HG03342 (cell line): ENCODE results near the gene CTSD.

Source experiments
- ATAC-seq: cut with Tn5 transposase; IDR thresholded peaks from one replicate; pipeline ENCODE4 v1.9.1; 2021; ENCODE audit warnings: mild to moderate bottlenecking, moderate library complexity; ENCODE audit not compliant: unreplicated experiment

CTSD gene

DNA sequence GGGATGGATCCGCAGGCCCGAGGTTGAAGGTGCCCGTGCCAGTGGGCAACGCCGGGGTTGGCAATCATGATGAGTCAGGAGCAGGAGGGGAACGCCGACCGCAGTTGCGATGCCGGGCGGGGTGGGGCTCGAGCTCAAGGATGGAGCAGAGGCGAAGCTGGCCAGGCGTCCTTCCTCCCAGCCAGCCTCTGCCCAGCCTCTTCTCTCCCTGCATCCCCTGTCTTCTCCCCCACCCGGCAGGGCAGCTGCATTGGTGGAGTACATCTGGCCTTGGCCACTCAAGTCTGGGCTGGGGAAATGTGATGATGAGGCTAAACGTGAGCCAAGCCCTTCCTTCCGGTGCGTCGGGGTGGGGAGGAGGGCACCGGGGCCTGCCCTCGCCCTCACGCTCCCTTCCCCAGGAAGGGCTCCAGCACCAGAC lies 17.2 kb downstream of the CTSD start:
- ATAC-seq, result no peak

GRCh38 chr11:1745701-1746320 lies 17.9 kb downstream of the CTSD start:
- no peak for ATAC-seq

- no peak for ATAC-seq
Measured at GRCh38 chr11:1744891-1745700, 18.6 kb downstream of the CTSD start.

DNA sequence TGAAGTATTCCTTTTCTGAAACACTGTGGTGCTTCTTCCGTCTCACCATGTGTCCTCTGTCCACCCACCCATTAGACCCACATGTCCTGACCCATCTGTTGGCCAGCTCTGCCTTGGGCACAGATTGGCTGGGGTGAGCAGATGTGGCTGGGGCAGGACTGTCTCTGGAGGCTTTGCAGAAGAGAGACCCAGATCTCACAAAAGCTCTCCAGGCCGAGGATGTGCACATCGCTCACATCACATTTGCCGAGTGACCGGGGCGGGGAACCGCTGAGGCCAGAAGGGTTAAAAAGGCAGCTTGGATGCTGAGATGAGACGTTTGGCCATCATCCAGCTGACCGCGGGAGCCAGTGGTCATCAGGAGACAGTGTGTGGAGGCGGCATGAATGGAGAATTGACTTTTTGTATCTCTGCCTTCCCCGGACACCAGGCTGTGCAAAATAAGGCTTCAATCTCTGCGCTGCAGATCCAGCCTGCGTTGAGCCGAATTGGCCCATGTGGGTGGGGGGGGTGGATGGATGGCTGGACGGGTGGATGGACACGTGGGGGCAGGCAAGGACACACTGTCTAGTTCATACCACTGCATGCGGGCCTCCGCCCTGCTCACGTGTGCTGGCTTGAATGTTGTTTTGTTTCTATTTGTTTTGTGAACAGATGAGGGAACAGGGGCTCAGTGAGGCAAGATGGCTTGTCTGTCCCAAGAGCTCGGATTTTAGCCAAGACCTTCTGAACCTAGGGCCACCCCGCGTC lies 19.4 kb downstream of the CTSD start:
- no peak for ATAC-seq

DNA sequence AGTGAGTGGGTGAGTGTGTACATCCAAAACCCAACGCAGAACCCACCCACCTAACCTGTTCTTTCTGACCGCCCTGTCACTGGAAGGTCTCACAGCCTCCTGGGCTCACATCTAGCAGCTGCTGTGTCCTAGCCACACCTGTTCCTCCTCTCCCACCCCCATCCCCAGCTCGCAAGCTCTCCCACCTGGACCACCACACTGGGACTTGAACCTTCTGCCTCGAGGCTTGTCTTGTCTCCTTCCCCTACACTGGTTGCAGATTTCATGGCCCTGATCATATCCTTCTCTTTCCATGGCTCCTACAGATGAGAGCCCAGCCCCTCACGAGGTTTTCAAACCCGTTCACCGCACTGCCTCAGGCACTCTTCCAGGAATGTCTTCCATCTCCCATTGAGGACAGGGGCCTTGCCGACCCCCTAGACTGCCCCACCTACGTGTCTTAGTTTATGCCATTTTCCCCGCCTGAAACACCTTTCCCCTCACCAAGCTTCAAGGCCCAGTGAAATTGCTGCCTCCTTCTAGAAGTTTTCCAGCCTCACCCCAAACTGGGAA lies 20.1 kb downstream of the CTSD start:
- ATAC-seq, result no peak

GRCh38 chr11:1742869-1743584 lies 20.7 kb downstream of the CTSD start:
- no peak for ATAC-seq

- ATAC-seq, result no peak
Measured at GRCh38 chr11:1742371-1742770, 21.4 kb downstream of the CTSD start.

DNA sequence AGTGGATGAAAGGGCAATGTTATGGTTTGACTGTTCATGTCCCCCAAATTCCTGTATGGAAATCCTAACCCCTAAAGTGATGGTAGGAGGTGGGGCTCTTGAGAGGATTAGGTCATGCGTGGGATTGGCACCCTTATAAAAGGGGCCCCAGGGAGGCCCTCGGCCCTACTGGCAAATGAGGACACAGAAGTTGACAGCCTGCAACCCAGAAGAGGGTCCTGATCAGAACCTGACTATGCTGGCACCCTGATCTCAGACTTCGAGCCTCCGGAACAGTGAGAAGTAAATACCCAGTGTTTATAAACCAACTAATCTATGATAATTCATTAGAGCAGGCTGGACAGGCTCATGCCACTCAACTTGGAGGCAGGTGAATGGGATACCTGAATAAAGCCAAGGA lies 22.0 kb downstream of the CTSD start:
- no peak for ATAC-seq

DNA sequence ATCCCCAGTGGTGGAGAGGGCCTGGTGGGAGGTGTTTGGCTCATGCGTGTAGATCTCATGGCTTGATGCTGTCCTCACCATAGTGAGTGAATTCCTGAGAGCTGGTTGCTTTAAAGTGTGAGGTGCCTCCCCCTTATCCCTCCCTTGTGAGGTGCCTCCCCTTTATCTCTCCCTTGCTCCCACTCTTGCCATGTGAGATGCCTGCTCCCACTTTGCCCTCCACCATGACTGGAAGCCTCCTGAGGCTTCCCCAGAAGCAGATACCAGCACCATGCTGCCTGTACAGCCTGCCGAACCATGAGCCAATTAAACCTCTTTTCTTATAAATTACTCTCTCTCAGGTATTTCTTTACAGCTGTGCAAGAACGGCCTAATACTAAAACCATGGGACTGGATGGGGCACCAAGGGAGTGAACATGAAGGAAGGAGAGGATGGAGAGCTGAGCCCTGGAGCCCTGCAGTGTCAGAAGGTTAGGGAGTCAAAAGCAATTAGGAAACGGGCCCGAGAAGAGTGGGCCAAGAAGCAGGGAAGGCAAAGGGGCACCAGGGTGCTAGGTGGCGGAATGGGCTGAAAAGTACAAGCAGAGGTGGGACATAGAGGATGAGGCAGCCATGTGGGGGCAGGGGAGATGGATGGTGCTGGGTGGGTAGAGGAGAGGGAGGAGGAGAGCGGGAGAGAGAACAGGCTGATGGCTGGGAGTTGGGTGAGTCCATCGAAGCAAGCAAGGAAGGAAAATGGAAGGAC lies 22.8 kb downstream of the CTSD start:
- no peak for ATAC-seq

DNA sequence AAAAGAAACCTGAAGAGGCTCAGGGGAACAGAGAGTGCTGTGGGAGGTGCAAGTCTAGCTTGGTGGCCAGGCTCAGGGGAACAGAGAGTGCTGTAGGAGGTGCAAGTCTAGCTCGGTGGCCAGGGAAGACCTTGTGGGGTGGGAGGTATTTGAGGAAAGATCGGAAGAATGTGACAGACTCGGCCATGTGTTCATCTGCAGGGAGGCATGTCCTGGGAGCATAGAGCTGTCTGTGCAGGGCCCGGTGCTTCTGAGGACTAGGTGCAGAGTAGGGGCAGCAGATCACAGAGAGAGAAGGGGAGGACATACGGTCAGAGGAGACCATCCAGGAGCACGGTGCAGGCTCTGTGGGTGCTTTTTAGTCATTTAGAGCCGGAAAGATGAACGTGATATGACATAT lies 24.2 kb downstream of the CTSD start:
- no peak for ATAC-seq

GRCh38 chr11:1738380-1738779 lies 25.3 kb downstream of the CTSD start:
- no peak for ATAC-seq

GRCh38 chr11:1737080-1737757 lies 26.5 kb downstream of the CTSD start:
- no peak for ATAC-seq

GRCh38 chr11:1736447-1736992 lies 27.2 kb downstream of the CTSD start:
- no peak for ATAC-seq

DNA sequence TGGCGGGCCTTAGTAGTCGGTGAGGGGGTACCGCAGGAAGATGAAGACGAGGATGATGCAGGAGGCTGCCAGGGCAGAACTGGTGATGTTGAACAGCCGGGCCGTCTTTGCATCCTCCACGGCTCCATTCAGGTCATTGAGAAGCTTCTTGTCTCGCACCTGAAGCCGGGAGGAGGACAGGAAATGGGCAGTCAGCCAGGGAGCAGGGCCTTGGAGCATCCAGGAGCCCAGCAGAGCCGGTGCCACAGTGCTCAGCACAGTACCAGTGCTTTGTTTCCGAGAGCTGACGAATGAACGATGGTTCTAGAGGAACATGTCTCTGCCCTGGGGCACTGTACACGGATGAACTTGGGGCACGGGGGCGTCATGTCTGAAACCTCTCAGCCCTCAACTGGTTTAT lies 28.5 kb downstream of the CTSD start:
- no peak for ATAC-seq

DNA sequence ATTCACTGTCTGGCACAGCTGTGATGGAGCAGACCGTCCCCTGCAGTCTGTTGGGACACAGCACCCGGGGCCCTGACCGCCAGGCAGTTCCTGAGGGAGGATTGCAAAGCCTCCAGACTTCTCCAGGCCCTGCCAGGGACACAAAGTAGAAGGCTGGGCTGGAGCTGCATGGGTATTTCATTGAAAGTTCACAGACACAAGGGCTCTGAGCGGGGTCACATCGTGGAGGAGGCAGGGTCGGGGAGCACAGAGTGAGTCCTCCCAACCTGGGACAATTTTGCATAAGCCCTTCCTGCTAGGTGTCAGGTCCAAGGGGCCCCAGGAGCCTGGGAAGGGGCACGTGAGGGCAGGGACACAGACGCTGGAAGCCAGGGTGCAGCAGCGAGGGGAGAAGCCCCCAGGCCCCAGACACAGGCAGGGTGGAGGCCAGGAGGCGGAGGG lies 29.1 kb downstream of the CTSD start:
- ATAC-seq, result no peak

DNA sequence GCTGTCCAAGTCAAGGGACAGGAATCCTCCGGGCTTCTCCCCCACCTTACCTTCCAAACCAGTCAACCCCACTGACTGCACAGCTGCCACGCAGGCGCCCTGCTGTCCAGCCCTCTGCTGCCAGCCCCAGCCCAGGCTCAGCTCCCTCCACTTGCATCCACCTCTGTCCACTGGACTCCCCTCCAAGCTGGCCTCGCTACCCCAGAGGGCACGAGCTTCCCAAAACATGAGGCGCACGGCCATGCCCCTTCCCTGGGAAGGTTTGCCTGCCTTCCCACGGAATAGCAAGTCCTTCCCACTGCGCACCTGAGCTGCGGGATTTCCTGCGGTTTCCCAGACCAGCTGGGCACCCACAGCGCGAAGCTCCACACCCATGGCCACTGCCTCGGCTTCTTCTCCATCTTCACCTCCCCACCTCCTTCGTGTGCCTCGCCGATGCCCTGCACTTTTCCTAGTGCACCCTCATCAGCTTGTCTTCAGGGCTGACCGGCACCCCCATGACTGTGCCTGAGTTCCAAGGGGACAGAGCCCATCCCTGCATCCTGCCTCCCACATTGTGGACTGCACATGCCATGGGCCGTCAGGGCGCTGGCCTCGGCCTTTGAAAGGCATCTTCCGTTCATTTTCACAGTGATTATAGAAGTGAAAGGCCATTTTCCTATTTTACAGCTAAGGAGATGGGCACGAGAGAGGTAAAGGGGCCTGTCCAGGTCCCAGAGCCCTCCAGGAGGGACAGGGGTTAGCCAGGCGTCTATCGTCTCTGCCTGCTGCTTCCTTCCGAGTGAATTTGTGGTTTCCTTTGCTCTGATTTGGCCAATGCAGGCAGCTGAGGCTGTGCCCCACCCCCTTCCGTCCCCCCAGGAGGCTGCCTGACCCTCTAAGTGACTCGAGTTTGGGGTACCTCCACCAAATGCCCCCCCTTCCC lies 29.7 kb downstream of the CTSD start:
- no peak for ATAC-seq

DNA sequence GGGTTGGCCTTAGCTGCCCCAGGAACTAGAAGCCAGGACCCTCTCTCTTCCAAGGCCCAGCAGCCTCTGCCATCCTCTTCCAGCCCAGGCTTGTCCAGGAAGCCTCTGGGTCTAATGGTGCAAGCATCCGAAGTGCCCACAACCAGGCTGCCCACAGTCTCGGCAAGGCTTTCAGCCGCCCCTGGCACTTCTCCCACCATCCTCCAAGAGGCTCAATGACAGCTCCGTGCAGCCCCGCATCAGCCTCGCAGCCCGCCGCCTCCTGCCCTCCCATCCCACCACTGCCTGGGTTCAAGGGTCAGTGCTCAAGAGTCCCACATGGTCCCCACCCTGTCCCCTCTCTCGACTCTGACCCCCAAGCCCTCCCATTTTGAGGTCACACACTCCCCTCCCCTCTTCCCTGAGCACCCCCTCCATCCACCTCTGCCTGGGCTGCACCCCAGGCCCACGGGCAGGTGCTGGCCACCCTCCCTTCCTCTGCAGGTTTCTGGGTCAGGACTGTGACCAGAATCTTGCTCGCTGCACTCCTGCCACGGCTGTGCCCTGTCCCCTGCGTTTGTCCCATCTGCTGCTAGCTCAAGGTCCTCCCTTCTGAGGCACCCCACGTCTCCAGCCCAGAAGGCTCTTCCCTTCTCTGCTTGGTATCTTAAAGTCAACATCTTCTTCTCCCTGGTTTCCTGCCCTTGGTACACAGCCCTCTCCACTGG lies 30.6 kb downstream of the CTSD start:
- ATAC-seq, result no peak
